Stimulated activated CD4-positive, alpha-beta T cell treated with anti-CD3 and anti-CD28 coated beads, Interleukin-15, amount 100 ng/mL, for 1 hour (primary cell): ENCODE measurements around the gene KLK12.

Experiments
- DNase-seq, 2 donors: peaks; one replicate each; pipeline ENCODE4 v3.0.0-alpha.2; 2020; ENCODE audit warnings: low read depth in 1 of 2, low spot score in 1 of 2

Gene KLK12, protein sequence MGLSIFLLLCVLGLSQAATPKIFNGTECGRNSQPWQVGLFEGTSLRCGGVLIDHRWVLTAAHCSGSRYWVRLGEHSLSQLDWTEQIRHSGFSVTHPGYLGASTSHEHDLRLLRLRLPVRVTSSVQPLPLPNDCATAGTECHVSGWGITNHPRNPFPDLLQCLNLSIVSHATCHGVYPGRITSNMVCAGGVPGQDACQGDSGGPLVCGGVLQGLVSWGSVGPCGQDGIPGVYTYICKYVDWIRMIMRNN

DNA sequence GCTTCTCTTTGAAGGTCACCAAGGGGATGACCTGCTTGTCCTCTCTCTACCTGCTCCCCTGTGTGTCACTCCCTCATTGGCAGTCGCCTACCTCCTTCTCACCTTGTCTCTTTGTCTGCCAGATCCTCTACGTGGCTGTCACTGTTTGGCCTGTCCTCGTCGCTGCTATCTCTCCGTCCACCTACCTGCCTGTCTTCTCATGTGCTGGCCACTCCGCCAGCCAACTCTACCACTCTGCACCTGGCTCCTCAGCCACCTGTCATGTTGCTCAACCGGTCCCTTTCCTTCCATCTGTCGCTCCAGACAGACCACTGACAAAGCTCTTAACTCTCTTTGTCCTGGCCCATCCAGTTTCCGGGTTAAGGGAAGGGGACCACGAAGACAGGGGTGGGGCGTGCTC is at the start of gene KLK12:
Gene KLK12 (minus strand): TSS at position 299 of the 400 bp plus-strand sequence. CDS start 381 bp downstream, outside the sequence.
- DNase-seq: no peak

DNA sequence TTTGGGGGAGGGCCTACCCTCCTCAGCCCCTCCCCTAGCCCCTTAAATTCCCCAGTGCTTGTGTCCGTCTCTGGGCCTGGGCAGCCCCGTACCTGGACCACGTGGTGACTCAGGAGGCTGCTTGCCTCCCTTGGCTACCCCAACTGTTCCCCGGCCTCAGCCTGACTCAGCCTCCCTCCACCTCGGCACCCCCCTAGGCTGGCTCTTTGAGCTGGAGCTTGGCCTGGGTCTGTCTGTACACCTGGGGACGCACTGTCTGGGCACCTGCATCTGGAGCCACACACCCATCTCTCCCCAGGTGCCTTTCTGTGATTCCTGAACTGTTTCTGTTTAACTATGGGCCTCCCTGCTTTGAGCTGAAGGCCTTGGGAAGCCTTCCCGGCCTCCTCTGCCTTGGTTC is 49.7 kb upstream of the KLK12 start:
- no peak for DNase-seq

DNA sequence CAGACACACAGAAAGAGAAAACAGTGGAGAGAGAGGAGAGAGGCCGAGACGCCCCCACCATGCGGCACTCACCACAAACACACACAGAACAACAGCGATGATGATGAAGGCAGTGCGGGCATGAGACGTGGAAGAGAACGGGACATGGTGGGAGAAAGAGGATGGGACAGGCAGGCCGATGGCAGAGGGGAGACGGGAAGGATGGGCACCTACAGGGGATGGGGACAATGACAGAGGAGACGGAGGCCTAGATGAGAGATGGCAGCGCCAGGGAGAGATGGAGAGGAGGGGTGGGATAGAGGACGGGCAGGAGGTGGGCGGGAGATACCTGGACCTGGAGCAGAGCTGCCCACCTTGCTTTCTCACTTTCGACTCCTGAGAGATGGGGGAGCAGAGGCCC is 49.0 kb upstream of the KLK12 start:
- no peak for DNase-seq

DNA sequence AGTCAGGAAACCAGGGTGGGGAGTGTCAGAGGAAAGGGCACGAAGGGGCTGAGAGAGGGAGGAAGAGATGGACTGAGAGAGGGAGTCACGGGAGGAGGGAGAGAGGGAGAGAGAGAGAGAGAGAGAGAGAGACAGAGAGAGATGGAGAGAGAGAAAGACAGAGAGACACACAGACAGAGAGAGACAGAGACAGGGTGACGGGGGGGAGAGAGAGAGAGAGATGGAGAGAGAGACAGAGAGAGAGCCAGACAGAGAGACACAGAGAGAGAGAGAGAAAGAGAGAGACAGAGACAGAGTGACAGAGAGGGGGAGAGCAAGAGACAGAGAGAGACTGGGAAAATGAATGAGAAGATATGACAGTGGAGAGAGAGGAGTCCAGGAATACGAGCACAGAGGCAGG is 48.4 kb upstream of the KLK12 start:
- no peak for DNase-seq

DNA sequence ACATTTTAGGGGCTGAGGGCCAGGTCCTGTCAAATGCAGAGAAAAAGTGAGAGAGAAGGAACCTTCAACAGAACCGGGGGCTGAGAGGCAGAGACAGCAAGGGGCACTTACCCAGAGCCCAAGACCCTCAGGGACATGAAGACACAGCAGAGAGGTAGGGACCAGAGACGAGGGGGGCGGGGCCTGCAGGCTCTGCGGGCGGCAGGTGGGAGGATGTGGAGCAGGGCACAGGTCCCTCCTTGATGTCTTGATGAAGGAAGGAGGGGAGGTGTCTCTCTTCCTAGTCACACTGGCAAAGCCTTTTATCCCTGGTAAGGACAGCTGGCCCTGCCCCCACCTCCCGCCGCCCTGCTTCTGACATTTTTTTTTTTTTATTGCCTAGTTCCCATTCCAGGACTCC is 47.8 kb upstream of the KLK12 start, which contains the start of gene KLK14:
Gene KLK14 (minus strand): TSS at position 277 of the 400 bp plus-strand sequence. CDS start 273 bp downstream, at position 4.
- no peak for DNase-seq

DNA sequence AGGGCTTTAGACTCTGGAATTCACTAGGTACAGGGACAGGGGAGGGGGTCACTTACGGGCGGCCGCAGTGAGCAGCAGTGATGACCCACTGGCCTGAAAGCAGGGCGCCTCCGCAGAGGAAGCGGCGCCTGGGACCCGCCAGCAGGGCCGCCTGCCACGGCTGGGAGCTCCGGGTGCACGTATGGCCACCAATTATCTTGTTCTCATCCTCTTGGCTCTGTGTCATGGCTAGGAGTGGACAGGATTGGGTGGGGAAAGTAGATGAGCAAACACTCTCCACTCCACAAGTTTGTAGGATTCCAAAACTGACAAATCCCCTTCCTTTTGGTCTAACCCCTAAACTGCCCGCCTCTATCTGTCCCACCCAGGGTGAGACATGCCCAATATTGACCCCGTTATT is 46.7 kb upstream of the KLK12 start:
- no peak for DNase-seq

DNA sequence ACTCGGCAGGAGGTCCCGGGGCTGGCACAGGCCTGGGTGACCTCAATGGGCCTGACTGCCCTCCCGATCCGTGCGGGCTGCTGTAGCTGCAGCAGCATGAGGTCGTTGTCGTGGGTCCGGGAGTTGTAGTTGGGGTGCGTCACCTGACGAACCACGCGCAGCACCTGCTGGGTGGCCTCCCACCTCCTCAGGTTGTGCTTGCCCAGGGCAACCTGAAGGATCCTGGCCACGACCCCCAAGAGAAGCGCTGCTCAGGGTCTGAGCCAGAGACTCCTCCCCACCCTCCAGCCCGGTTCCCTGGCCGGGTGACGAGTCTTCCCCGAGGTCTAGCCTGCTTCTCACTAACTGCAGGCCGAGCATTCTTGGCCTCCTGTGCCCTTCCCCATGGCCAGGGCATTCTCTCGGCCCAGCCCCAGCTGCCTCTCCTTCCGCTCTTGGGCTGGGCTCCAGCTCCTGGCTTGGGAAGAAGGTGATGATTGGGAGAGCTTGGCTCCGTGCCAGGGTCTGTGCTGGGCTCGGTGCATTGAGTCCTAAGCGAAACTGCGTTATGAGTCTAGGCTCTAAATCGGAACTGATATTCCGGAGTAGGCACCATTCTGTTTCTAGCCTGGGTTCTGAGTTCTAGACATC is 44.8 kb upstream of the KLK12 start:
- DNase-seq: no peak

DNA sequence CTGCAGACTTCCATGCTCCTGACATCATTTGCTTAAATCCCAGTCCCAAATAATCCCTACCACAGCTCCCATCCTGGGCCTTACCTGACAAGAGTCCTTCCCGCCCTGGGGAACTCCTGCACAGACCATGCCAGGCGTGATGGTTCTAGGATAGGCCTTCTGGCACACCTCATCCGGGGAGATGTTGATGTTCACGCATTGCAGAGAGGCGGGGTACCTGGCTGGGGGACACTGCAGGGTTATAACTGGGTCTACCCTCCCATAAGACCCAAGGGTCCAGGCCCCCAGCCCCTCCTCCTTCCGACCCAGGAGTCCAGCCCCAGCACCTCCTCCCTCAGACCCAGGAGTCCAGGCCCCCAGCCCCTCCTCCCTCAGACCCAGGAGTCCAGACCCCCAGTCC is 43.9 kb upstream of the KLK12 start:
- DNase-seq: no peak

DNA sequence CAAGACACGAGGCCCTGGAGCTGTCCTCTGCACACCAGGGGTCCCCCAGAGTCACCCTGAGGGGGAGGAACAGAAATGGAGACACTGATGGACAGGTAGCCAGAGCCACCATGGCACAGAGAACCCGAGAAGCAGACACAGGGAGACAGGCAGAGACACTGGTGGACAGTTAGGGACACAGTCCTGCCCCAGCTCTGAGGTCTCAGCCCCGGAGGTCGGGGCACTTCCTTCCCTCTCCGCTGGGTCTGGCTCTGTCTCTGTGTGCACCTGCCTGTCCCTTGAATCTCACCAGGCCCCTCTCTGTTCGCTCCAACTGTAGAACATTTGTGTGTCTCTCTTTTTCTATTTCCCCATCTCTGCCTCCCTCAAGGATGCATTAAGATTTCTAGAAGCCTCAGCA is 43.3 kb upstream of the KLK12 start:
- DNase-seq: no peak

DNA sequence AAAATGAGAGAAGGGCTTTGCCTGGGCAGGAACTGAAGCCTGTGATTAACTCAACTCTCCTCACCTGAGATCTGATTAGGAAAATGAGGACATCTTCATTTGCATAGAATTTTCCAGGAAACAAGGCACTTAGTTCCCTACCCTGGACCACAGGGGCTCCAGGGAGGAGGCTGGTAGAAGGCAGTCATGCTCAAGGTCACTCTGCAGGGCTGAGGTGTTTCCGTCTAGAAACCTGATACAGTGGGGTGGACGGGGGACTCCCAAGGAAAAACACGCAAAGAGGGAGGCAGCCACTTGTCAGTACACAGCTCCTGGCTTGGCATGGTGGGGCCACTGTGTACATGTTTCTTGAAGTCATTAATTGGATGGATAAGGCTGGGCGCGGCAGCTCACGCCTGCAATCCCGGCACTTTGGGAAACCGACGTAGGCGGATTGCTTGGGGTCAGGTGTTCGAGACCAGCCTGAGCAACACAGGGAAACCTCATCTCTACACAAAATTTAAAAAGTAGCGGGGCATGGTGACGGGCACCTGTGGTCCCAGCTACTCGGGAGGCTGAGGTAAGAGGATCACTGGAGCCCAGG is 41.9 kb upstream of the KLK12 start:
- DNase-seq: no peak

DNA sequence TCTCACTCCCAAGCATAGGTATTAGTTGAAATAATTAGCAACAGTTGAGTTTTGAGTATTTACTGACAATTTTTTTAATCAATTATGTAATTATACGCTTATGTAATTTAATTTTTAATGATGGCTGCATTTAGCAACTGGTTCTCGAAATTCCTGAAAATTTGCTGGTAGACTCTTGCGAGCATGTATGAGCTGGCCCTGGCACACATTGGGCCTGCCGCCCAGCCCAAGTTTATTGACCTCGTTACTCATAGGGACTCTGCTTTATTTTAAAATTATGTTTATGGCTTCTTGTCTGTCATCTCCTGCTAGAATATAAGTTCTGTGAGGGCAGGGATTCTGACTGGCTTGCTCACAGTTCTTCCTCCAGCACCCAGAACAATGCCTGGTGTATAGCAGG is 41.2 kb upstream of the KLK12 start:
- DNase-seq: no peak

DNA sequence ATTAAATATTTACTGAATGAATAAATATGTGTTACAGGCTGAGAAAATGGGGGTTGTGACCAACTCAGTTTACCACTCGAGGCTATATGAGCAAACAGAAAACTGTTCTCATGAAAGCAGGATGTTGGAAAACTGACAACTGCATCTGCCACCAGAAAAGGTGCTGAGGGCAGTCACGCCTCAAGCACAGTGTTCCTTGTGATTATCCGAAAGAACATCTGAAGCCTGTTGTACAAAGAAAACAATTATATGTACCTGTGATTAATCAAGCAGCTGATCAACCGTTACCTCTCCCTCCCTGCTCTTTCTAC is 36.2 kb upstream of the KLK12 start:
- no peak for DNase-seq

DNA sequence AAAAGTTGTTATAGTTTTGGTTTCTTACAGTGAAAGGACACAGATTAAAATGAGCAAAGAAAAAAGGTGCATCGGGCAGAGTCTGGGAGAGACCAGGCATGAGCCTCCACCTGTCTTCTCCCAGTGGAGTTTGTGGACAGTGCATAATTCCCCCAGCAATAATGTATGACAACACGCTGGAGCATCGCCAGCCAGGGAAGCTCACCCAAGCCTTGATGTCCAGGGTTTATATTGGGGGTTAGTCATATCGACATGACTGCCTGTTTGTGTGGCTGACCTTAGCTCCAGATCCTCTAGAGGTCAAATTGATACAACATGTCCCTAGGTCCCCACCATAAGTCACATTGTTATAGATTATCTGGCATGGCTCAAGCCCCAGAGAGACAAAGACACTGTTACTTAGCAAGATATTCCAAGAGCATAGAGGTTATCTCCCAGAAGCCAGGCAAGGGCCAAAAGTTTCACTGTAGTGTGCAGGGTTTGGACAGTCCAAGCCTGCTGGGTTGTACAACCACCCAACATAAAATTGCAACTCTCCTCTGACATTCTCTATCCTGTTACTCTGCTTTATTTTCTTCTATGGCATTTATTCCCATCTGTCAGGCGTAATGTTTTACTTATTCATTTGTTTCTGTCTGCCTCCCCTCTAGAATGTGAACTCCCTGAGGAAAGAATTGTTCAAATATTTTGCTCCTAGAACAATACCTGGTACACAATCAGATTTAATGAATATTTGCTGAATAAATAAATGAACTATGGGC is 35.7 kb upstream of the KLK12 start:
- no peak for DNase-seq

DNA sequence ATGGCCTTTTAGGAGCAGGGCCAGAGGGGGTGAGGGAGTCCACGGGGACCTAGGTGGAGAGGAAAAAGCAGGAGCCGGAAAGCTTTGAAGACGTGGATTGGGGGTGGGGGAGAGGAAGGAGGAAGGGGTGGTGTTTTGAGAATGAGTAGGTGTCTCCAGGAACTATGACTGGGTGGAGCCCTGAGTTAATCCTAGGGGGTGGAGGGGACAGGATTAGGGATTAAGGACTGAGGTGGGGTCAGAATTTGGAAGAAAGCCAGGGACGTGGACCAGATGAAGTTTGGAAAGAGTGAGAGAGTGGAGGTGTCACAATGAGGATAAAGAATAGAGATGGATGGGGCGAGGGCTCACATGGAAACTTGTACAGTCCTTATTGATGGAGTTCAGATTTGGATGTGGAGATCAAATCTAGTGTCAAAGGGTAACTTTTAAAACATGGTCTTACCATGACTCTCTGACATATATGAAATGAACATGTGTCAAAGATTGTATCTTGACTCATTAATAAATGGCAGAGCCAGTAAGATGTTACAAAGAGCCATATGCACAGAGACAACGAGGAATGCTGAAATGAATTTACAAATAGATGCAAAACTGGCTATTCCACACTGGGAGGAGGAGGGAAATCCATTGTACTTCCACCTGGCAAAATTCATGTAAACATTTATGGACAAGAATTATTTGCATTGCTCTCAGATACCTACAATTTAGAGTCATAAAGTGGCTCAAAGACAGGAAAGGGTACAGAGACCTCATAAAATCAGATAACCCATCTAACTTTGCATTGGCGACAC is 31.8 kb upstream of the KLK12 start:
- DNase-seq: no peak

DNA sequence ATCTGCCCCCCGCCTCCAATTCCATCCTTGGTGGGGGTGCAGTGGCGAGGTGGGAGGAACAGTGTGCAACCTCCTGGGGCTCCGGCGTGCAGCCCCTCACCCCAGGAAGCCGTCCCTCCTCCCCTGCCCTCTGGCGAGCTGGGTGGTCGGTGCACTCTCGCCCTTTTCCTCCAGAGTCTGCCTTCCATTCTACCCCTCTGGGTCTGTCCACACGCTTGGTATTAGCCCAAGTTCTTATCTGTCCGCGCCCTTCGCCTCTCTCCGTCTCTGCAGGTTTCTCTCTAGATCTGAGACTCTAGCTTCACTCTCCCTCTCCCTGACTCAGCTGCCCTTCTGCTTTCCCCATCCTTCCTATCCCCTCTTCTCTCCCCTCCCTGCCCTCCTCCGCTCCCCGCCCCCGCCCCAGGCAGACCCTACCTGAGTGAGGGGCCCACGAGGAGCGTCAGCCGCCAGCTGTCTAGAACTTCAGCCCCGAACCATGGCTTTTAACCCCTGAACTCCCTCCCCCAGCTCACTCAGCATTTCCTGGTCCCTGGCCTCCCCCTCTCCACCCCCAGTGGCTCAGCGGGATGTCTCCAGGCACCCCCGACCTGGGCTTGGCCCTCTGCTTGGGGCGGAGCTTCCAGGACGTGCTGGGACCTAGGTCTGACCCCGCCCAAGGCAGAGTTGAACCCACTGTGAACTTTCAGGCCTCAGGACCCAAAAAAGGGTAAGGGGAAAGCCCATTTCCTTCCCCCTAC is 30.6 kb upstream of the KLK12 start:
- DNase-seq: no peak

DNA sequence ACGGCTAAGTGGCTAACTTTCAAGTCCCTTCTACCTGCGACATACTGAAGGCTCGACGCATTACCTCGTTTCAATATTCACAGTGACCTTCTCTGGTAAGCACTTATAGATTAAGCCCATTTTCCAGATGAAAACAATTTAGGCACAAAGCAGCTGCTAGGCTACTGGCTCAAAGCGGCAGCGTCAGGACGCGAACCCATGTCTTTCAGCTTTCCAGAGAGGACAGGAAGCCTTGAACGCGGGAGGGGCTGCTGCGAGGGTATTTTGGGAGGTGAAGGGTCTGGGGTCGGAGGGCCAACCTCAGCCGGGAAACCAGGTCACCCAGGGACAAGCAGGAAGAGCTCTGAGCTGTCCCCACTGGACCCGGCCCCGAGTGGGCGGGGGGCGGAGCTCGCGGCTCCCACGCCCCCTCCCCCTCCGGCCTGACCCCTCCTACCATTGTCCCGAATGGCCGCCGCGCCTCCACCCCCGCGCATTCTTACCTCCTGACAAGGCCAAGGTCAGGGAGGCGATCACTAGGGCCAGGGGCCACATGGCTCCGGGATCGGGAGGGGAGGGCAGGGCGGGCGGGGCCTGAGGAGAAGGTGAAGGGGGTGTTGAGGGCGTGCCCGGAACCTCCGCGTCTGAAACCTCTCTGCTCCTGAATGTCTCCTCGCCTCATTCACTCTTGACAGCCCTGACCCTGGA is 29.9 kb upstream of the KLK12 start, which contains the start of gene KLK13:
Gene KLK13 (minus strand): TSS at position 559 of the 687 bp plus-strand sequence. CDS start 25 bp downstream, at position 534.
- DNase-seq: no peak

DNA sequence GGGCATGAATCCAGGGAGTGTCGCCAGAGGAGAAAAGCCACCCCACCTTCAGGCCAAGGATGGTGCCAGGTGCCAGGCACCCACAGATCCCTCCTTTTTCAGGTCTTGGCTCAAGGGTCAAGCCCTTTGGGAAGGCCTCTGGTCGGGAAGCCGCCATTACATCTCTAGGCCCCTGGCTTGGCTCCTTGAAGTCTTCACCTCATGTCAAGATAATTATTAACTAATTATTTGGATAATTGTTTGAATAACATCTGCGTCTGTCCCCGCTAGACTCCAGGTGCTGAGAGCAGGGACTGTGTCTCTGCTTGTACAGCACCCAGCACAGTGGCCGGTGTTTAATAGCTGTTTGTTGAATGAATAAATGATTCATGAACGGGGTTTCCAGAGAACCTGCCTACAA is 28.9 kb upstream of the KLK12 start:
- no peak for DNase-seq

DNA sequence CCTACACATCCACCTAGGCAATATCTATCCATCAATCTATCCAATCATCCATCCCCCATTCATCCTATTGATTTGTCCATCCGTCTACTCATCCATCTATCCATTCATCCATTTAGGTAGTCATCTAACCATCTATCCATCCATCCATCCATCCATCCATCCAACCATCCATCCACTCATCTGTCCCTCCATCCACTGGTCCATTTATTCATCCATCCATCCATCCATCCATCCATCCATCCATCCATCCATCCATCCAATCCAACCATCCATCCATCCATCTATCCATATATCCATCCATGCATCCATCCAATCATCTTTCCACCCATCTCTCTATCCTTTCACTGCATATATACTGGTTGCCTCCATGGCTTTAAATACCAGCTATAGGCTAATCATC is 26.2 kb upstream of the KLK12 start:
- DNase-seq: no peak

DNA sequence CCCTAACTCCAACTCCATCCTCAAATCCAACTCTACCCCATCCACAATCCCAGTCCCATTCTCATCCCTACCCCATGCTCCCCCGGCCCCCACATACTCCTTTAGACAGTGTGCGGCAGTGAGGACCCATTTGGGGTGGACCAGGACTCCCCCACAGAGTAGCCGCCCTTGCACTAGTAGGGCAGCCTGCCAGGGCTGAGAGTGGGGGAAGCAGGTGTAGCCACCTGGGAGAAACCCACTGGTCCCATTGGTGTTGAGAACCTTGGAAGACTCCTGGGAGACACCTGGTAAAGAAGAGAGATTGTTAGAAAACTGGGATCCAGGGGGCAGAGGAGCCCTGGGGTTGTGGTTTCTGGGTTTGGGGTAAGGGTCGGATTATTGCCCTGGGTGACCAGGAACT is 25.5 kb upstream of the KLK12 start:
- DNase-seq: no peak

DNA sequence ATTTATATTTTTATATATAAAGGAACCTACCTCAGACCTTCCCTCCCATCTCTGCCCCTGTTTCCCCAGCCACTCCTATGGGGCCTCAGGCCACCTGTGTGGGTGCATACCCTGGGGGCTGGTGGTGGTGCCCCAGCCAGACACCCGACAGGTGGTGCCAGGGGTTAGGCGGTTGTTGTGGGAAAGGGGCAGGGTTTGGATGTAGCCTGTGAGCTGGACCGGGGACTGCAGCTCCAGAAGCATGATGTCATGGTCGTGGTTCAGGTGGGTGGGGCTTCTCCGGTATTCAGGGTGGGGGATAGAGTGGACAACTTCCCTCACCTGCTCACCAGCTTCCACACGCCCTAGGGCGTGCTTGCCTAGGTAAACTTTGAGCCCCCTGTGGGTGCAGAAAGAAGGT is 24.9 kb upstream of the KLK12 start:
- DNase-seq: no peak
